Natural killer cell (primary cell): ENCODE data around the gene APOL2. TPM values are rescaled to one million over a fixed set of nuclear protein-coding genes. Genes with fewer than 3 reads are reported as not detected.

Experiments
- ATAC-seq, 3 donors: fragments of 150-1000 bp in 2 of 3; fragments of 200-7000 bp in 1 of 3; cut with Tn5 transposase; 1 replicate in 1 of 3; 2 replicates in 2 of 3; pipeline ENCODE4 v1.10.0; 2021; ENCODE audit warnings: mild to moderate bottlenecking in 2 of 3, moderate library complexity in 2 of 3
- DNase-seq, 2 donors: peaks; one replicate each; pipeline versions ENCODE4 v3.0.0 to v3.0.0-alpha.2; 2013 to 2021; ENCODE audit warnings: mixed read lengths in 1 of 2
- H3K27ac ChIP-seq: one replicate; pipeline ENCODE4 v1.5.1; 2013; ENCODE audit warnings: mild to moderate bottlenecking, low read length
- H3K27me3 ChIP-seq: one replicate; pipeline ENCODE4 v1.6.1; 2013; ENCODE audit warnings: low read length; ENCODE audit not compliant: control insufficient read depth, insufficient read depth
- H3K36me3 ChIP-seq: one replicate; pipeline ENCODE4 v1.6.1; 2013; ENCODE audit warnings: low read length; ENCODE audit not compliant: control insufficient read depth, insufficient read depth
- H3K4me1 ChIP-seq: one replicate; pipeline ENCODE4 v1.6.1; 2013; ENCODE audit warnings: low read length; ENCODE audit not compliant: control insufficient read depth, insufficient read depth
- H3K4me3 ChIP-seq: one replicate; pipeline ENCODE4 v1.5.1; 2013; ENCODE audit warnings: low read length
- H3K9me3 ChIP-seq: one replicate; pipeline ENCODE4 v1.6.1; 2013; ENCODE audit warnings: low read length; ENCODE audit not compliant: control insufficient read depth, insufficient read depth
- H3K27ac Mint-ChIP-seq, 2 donors: one replicate each; pipeline ENCODE4 v1.8.0; 2022; ENCODE audit warnings: mild to moderate bottlenecking in 2 of 2, mixed read lengths in 2 of 2, moderate library complexity in 1 of 2
- H3K27me3 Mint-ChIP-seq, 2 donors: one replicate each; pipeline ENCODE4 v1.8.0; 2022; ENCODE audit warnings: low read depth in 2 of 2, mixed read lengths in 2 of 2
- H3K36me3 Mint-ChIP-seq: one replicate; pipeline ENCODE4 v1.8.0; 2022; ENCODE audit warnings: mixed read lengths
- H3K4me1 Mint-ChIP-seq, 2 donors: one replicate each; pipeline ENCODE4 v1.8.0; 2022; ENCODE audit warnings: mixed read lengths in 2 of 2
- H3K4me3 Mint-ChIP-seq: one replicate; pipeline ENCODE4 v1.8.0; 2022; ENCODE audit warnings: mild to moderate bottlenecking, moderate library complexity, mixed read lengths
- H3K9me3 Mint-ChIP-seq, 2 donors: one replicate each; pipeline ENCODE4 v1.8.0; 2022; ENCODE audit warnings: mixed read lengths in 2 of 2
- WGBS: methylation state at CpG from one replicate; pipeline ENCODE4 v1.1.7; 2013; ENCODE audit warnings: missing lambda C conversion rate; ENCODE audit not compliant: insufficient coverage; 5-methylcytosine and 5-hydroxymethylcytosine counted together
- intact Hi-C: fragments of 100-400 bp; cut with micrococcal nuclease; formaldehyde crosslinking; loops from one replicate; pipeline ENCODE4 v1.14.2; 2022
- total RNA-seq, 4 donors: library from RNA; stranded (reverse); fragments of 120-200 nt in 1 of 4; gene quantifications; one replicate each; pipeline versions ENCODE4 v1.2.3 to v1.2.4, GENCODE V29; 2013 to 2022
- TF ChIP-seq, protein P1 (sequence below): fragments of 200-600 bp; IDR thresholded peaks from one replicate; pipeline ENCODE4 v1.8.0; 2022; ENCODE audit warnings: antibody characterized with exemption

Gene APOL2
- total RNA-seq, 3 donors from 2014 or later (not counting 1 experiment from before 2014, with no cell fraction given) = 51.7 to 112 (median 67.2) TPM

DNA sequence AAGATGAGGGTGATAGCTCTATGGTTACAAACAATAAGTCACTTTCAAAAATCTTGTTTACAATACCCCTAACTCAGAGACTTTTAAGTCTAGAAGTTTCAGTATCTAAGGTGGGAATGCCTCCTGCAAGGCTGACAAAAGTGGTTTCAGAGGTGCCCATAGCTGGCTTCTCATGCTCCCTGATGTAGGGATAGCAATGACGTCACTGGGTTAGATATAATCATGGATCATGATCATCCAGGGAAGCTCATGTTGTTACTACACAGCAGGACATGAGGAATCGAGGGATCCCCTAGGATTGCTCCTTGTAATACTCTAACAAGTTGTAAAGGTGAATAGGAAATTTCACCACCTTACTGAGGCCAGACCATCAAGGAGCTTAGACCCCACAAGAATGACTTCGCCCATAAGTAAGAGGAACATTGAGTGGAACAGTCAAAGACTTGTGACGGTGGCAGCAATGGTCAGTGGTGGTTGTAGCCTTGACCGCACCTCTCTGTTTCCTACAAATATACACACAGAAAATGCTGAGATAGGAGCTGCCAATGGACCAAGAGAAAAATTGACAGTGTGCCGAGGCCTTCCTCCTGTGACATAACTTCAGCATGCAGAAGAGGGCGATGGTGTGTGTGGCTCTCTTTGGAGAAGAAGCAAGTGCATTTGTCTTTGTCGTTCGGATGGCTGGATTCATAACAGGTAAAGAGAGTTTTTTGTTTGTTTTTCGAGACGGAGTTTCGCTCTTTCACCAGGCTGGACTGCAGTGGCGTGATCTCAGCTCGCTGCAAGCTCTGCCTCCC is 53.3 kb downstream of the APOL2 start:
- Histone ChIP-seq H3K9me3 (no peaks in the 10 kb centered on the region), H3K27me3 (no peaks in the 10 kb centered on the region), H3K4me3 (no peak overlapping the region), H3K36me3 (no peaks in the 10 kb centered on the region), H3K27ac (no peak overlapping the region), H3K4me1 (no peaks in the 10 kb centered on the region)
- H3K27ac Mint-ChIP-seq = no peak overlapping the region
- no peaks in the 10 kb centered on the region for H3K9me3 Mint-ChIP-seq
- ATAC-seq (no peak), DNase-seq (no peak)
- TF ChIP-seq, protein P1, sequence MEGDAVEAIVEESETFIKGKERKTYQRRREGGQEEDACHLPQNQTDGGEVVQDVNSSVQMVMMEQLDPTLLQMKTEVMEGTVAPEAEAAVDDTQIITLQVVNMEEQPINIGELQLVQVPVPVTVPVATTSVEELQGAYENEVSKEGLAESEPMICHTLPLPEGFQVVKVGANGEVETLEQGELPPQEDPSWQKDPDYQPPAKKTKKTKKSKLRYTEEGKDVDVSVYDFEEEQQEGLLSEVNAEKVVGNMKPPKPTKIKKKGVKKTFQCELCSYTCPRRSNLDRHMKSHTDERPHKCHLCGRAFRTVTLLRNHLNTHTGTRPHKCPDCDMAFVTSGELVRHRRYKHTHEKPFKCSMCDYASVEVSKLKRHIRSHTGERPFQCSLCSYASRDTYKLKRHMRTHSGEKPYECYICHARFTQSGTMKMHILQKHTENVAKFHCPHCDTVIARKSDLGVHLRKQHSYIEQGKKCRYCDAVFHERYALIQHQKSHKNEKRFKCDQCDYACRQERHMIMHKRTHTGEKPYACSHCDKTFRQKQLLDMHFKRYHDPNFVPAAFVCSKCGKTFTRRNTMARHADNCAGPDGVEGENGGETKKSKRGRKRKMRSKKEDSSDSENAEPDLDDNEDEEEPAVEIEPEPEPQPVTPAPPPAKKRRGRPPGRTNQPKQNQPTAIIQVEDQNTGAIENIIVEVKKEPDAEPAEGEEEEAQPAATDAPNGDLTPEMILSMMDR = no peak
- peaks cover 0 to 5% of the 10 kb centered on the region in 2 donors for H3K27me3 Mint-ChIP-seq
- no peaks in the 10 kb centered on the region for H3K4me1 Mint-ChIP-seq
- H3K4me3 Mint-ChIP-seq = no peak overlapping the region
- intact Hi-C loops = no loop called here
- H3K36me3 Mint-ChIP-seq = no peaks in the 10 kb centered on the region
- 91% methylated on average over 14 of the region's 14 CpGs for WGBS

DNA sequence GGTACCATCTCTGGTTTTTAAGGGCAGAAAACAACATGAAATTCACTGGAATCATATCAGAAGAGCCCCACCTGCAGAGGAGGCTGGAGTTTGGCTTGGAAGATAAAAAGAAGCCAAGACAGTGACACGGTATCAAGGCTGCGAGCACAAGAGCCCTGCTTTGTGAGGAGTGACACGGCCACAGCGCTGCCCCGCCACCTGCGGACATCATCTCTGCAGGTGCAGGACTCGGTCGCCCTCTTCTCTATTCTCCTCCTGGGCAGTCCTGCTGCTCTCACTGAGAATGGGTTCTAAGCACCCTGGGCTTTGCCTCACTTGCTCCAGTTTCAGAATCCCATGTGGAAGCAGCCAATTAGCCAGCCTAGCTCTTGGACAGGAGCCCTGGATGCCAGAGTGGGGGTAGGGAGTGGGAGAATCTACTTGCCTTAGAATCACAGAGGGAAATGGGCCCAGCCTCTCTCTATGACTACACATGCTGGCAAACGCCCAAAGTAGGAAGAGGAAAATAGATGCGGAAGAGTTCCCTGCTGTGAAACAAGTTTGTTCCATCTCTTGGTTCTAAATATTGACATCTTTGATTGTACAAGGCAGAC is 54.8 kb downstream of the APOL2 start:
- ATAC-seq (no peak), DNase-seq (no peak)
- H3K9me3 ChIP-seq = no peaks in the 10 kb centered on the region
- TF ChIP-seq, protein P1 = no peak
- H3K27me3 ChIP-seq = no peaks in the 10 kb centered on the region
- H3K9me3 Mint-ChIP-seq = no peaks in the 10 kb centered on the region
- H3K4me1 ChIP-seq = peaks cover 6% of the 10 kb centered on the region
- H3K27ac ChIP-seq = no peak overlapping the region
- H3K4me3 Mint-ChIP-seq = no peak overlapping the region
- no peak overlapping the region for H3K27ac Mint-ChIP-seq
- H3K4me1 Mint-ChIP-seq = peaks cover 0 to 5% of the 10 kb centered on the region in 2 donors
- H3K36me3 ChIP-seq = no peaks in the 10 kb centered on the region
- H3K36me3 Mint-ChIP-seq = no peaks in the 10 kb centered on the region
- 96% methylated on average over 9 of the region's 10 CpGs for WGBS
- H3K4me3 ChIP-seq = no peak overlapping the region
- intact Hi-C loops = no loop called here
- H3K27me3 Mint-ChIP-seq = no peaks in the 10 kb centered on the region

DNA sequence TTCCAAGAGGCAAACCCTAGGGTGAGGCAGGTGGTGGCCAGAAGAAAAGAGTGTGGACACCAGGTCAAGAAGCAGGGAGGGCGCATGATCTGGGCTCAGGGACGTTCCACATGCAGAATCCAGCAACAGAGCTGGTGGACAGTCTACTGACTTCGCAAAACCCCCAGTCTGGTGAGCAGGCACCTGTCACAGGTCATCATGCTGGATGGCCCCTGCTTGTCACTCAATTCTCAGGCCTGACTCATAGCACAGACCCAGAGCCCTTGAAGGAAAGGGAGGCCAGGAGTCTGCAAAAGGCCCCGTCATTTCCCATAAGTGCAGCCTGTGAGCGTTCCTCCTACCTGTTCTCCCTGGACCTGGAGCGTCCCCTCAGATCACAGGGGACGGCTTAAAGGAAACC is 55.9 kb downstream of the APOL2 start:
- Mint-ChIP-seq H3K4me3 (no peak overlapping the region), H3K36me3 (no peaks in the 10 kb centered on the region), H3K27ac (no peak overlapping the region), H3K27me3 (no peaks in the 10 kb centered on the region), H3K4me1 (peaks cover 0 to 5% of the 10 kb centered on the region in 2 donors), H3K9me3 (no peaks in the 10 kb centered on the region)
- H3K9me3 ChIP-seq = no peaks in the 10 kb centered on the region
- H3K27ac ChIP-seq = no peak overlapping the region
- H3K36me3 ChIP-seq = no peaks in the 10 kb centered on the region
- WGBS = 93% methylated on average over 7 of the region's 7 CpGs
- TF ChIP-seq, protein P1 = no peak
- H3K4me1 ChIP-seq = peaks cover 6% of the 10 kb centered on the region
- ATAC-seq (no peak), DNase-seq (no peak)
- no peaks in the 10 kb centered on the region for H3K27me3 ChIP-seq
- intact Hi-C loops = no loop called here
- H3K4me3 ChIP-seq = no peak overlapping the region
